CD14-positive monocyte (primary cell): Measurements from ENCODE around the gene TMEM212. TPM values are rescaled to one million over a fixed set of nuclear protein-coding genes. Genes with fewer than 3 reads are reported as not detected.
A peak's percentile ranks its signal among the peaks of the same experiment; 100 is the strongest.

Source experiments
- DNase-seq, 3 donors: peaks; one replicate each; pipeline ENCODE4 v3.0.0-alpha.2; 2011 to 2022
- H2AFZ ChIP-seq: 2 replicates; pipeline ENCODE4 v1.6.0; 2012; ENCODE audit warnings: mild to moderate bottlenecking, low read depth, low read length, inconsistent platforms; ENCODE audit not compliant: insufficient read depth, poor library complexity, severe bottlenecking
- H3K27ac ChIP-seq, 2 donors: 1 replicate in 1 of 2; 2 replicates in 1 of 2; pipeline ENCODE4 v1.5.1; 2012 to 2013; ENCODE audit warnings: low read length in 2 of 2, control low read depth in 1 of 2, inconsistent platforms in 1 of 2, low read depth in 1 of 2, mild to moderate bottlenecking in 1 of 2
- H3K27me3 ChIP-seq, 2 donors: one replicate each; pipeline versions ENCODE4 v1.6.0 to v1.6.1; 2011 to 2013; ENCODE audit warnings: low read length in 2 of 2; ENCODE audit not compliant: control insufficient read depth in 2 of 2, insufficient read depth in 2 of 2
- H3K36me3 ChIP-seq, 2 donors: replicated peaks in 1 of 2; 1 replicate in 1 of 2; 2 replicates in 1 of 2; pipeline versions ENCODE4 v1.5.1 to v1.6.1; 2012 to 2013; ENCODE audit warnings: low read length in 2 of 2, control low read depth in 1 of 2, inconsistent platforms in 1 of 2, mild to moderate bottlenecking in 1 of 2; ENCODE audit not compliant: insufficient read depth in 2 of 2, control insufficient read depth in 1 of 2
- H3K4me1 ChIP-seq, 2 donors: 1 replicate in 1 of 2; 2 replicates in 1 of 2; pipeline versions ENCODE4 v1.5.1 to v1.6.1; 2012 to 2013; ENCODE audit warnings: low read length in 2 of 2, control low read depth in 1 of 2, inconsistent platforms in 1 of 2, mild to moderate bottlenecking in 1 of 2, moderate library complexity in 1 of 2; ENCODE audit not compliant: insufficient read depth in 2 of 2, control insufficient read depth in 1 of 2
- H3K4me2 ChIP-seq: replicated peaks from 2 replicates; pipeline ENCODE3; 2012; ENCODE audit warnings: low read length, moderate library complexity, mild to moderate bottlenecking; ENCODE audit not compliant: poor library complexity, severe bottlenecking; ENCODE audit errors: extremely low read depth
- H3K4me3 ChIP-seq, 3 experiments: fragments of 200-600 bp in 1 of 3; sonication (generic) in 1 of 3; replicated peaks in 1 of 3; 1 replicate in 2 of 3; 2 replicates in 1 of 3; pipeline ENCODE4 v1.5.1; 2011 to 2013; ENCODE audit warnings: low read length in 3 of 3, mild to moderate bottlenecking in 3 of 3, control low read depth in 2 of 3, low read depth in 2 of 3, inconsistent platforms in 1 of 3, moderate library complexity in 1 of 3
- H3K79me2 ChIP-seq: 2 replicates; pipeline ENCODE4 v1.6.0; 2012; ENCODE audit warnings: mild to moderate bottlenecking, control low read depth, inconsistent platforms, low read length, moderate library complexity; ENCODE audit not compliant: insufficient read depth
- H3K9ac ChIP-seq: 2 replicates; pipeline ENCODE4 v1.6.0; 2017; ENCODE audit warnings: low read length, mild to moderate bottlenecking; ENCODE audit not compliant: insufficient read depth, poor library complexity, severe bottlenecking
- H3K9me3 ChIP-seq, 2 donors: replicated peaks in 1 of 2; 1 replicate in 1 of 2; 2 replicates in 1 of 2; pipeline versions ENCODE4 v1.5.1 to v1.6.1; 2012 to 2013; ENCODE audit warnings: low read length in 2 of 2, control low read depth in 1 of 2; ENCODE audit not compliant: control insufficient read depth in 1 of 2, insufficient read depth in 1 of 2
- H4K20me1 ChIP-seq: 2 replicates; pipeline ENCODE4 v1.6.0; 2012; ENCODE audit warnings: mild to moderate bottlenecking, low read length, control low read depth, moderate library complexity; ENCODE audit not compliant: insufficient read depth
- H3K27ac Mint-ChIP-seq, 7 donors: one replicate each; pipeline ENCODE4 v1.8.0; 2020; ENCODE audit warnings: mild to moderate bottlenecking in 7 of 7, mixed read lengths in 7 of 7, moderate library complexity in 6 of 7, inconsistent platforms in 2 of 7
- H3K27me3 Mint-ChIP-seq, 3 donors: one replicate each; pipeline ENCODE4 v1.8.0; 2021 to 2022; ENCODE audit warnings: low read depth in 3 of 3, mild to moderate bottlenecking in 3 of 3, mixed read lengths in 3 of 3, moderate library complexity in 3 of 3, inconsistent platforms in 1 of 3
- H3K36me3 Mint-ChIP-seq, 2 donors: one replicate each; pipeline ENCODE4 v1.8.0; 2020; ENCODE audit warnings: mixed read lengths in 2 of 2, inconsistent platforms in 1 of 2, mild to moderate bottlenecking in 1 of 2
- H3K4me1 Mint-ChIP-seq: one replicate; pipeline ENCODE4 v1.8.0; 2020; ENCODE audit warnings: mild to moderate bottlenecking, mixed read lengths
- H3K4me3 Mint-ChIP-seq, 2 donors: one replicate each; pipeline ENCODE4 v1.8.0; 2020; ENCODE audit warnings: mild to moderate bottlenecking in 2 of 2, mixed read lengths in 2 of 2, moderate library complexity in 1 of 2
- H3K9me3 Mint-ChIP-seq, 7 donors: one replicate each; pipeline ENCODE4 v1.8.0; 2020 to 2022; ENCODE audit warnings: mixed read lengths in 7 of 7, mild to moderate bottlenecking in 6 of 7, moderate library complexity in 6 of 7, inconsistent platforms in 2 of 7
- CTCF ChIP-seq: fragments of 200-600 bp; IDR thresholded peaks from one replicate; pipeline ENCODE4 v1.8.0; 2022; ENCODE audit warnings: antibody characterized with exemption, mild to moderate bottlenecking
- WGBS: methylation state at CpG from one replicate; pipeline ENCODE4 v1.1.5; 2013; ENCODE audit warnings: missing lambda C conversion rate; ENCODE audit not compliant: insufficient coverage; 5-methylcytosine and 5-hydroxymethylcytosine counted together
- intact Hi-C, 2 donors: fragments of 100-400 bp; cut with micrococcal nuclease; formaldehyde crosslinking; loops; one replicate each; pipeline versions ENCODE4 v1.15.0 to v1.15.1; 2023
- polyA plus RNA-seq, 3 donors: library from polyadenylated mRNA; depleted of rRNA in 1 of 3; unstranded in 2 of 3; stranded (reverse) in 1 of 3; fragments of 300-500 nt in 2 of 3; fragments of >200 nt in 1 of 3; fragmentation: Illumina TruSeq in 2 of 3; gene quantifications; 1 replicate in 2 of 3; 2 replicates in 1 of 3; pipeline ENCODE4 v1.2.3, GENCODE V29; 2012 to 2021

The TMEM212 gene
- polyA plus RNA-seq, 3 donors, result not detected

- TF ChIP-seq CTCF, result no peak
- Histone ChIP-seq H3K27me3 (no peaks in the 10 kb centered on the region), H4K20me1 (no peaks in the 10 kb centered on the region), H3K4me3 (no peak overlapping the region), H3K4me1 (peaks cover 51 to 56% of the 10 kb centered on the region in 2 donors), H2AFZ (peak overlapping the region; percentile 60), H3K4me2 (no peak overlapping the region), H3K9ac (no peak overlapping the region), H3K79me2 (no peaks in the 10 kb centered on the region), H3K36me3 (no peaks in the 10 kb centered on the region), H3K9me3 (no peaks in the 10 kb centered on the region), H3K27ac (no peak overlapping the region)
- Mint-ChIP-seq H3K27ac (peak overlapping the region in 5 of 7 donors; percentile 4 to 94 (median 37)), H3K9me3 (no peaks in the 10 kb centered on the region), H3K4me3 (no peak overlapping the region), H3K27me3 (peaks cover 0 to 2% (median 0%) of the 10 kb centered on the region in 3 donors), H3K36me3 (no peaks in the 10 kb centered on the region), H3K4me1 (peaks cover 62% of the 10 kb centered on the region)
- no peak for DNase-seq
- intact Hi-C loops, result no loop called here
- 89% methylated on average over 1 of the region's 3 CpGs for whole genome bisulfite sequencing
These were observed 15.8 kb upstream of the TMEM212 start for GRCh38 chr3:171827385-171827784.

GRCh38 chr3:171827836-171828458 lies 15.2 kb upstream of the TMEM212 start:
- Histone ChIP-seq H3K9me3 (no peaks in the 10 kb centered on the region), H3K79me2 (no peaks in the 10 kb centered on the region), H2AFZ (peak overlapping the region; percentile 60), H3K27ac (peak overlapping the region in 1 of 2 donors; percentile 87), H3K27me3 (no peaks in the 10 kb centered on the region), H3K9ac (no peak overlapping the region), H4K20me1 (no peaks in the 10 kb centered on the region), H3K4me2 (peak overlapping the region; percentile 63), H3K4me3 (peak overlapping the region in 1 of 3 experiments; percentile 33), H3K36me3 (no peaks in the 10 kb centered on the region), H3K4me1 (peaks cover 51 to 56% of the 10 kb centered on the region in 2 donors)
- peak overlapping the region; percentile 48 to 71 for H3K4me3 Mint-ChIP-seq
- H3K27me3 Mint-ChIP-seq, result peaks cover 0 to 2% (median 0%) of the 10 kb centered on the region in 3 donors
- H3K9me3 Mint-ChIP-seq, result no peaks in the 10 kb centered on the region
- intact Hi-C loops, result no loop called here
- 0% methylated on average over 2 of the region's 10 CpGs for WGBS
- H3K4me1 Mint-ChIP-seq, result peaks cover 62% of the 10 kb centered on the region
- H3K27ac Mint-ChIP-seq, result peak overlapping the region; percentile 75 to 99 (median 94)
- no peak for TF ChIP-seq CTCF
- DNase-seq, result peak in 1 of 3 donors; percentile 44
- H3K36me3 Mint-ChIP-seq, result no peaks in the 10 kb centered on the region
